Endothelial cell of umbilical vein (primary cell): ENCODE measurements around the gene RIPK4. TPM values are rescaled to one million over a fixed set of nuclear protein-coding genes. Genes with fewer than 3 reads are reported as not detected.

ENCODE experiments used
- BruUV-seq: library from RNA; stranded (reverse); fragments of 400-500 nt; replicated peaks from 2 replicates; lab custom pipeline; 2021; lab: Mats Ljungman, UMichigan
- CTCF ChIA-PET: fragments of 300-600, 350-600 bp; sonication (Branson Sonifier 250); formaldehyde crosslinking; loops from one replicate; lab custom pipeline; 2021; ENCODE audit warnings: antibody characterized with exemption, inconsistent platforms; lab: Charles Lee
- POLR2A ChIA-PET: fragments of 300-600, 350-600 bp; sonication (Branson Sonifier 250); formaldehyde crosslinking; loops from one replicate; lab custom pipeline; 2021; ENCODE audit warnings: antibody characterized with exemption, inconsistent platforms; lab: Charles Lee
- DNase-seq: peaks from one replicate; pipeline ENCODE4 v3.0.0-alpha.2; 2011; ENCODE audit warnings: low read depth, low spot score
- FAIRE-seq: peaks from 2 replicates; lab custom pipeline; 2011; peaks lifted over from hg19 to GRCh38; lab: Jason Lieb, UNC
- H2AFZ ChIP-seq: 2 replicates; pipeline ENCODE4 v1.6.0; 2012; ENCODE audit warnings: low read depth, low read length, control low read depth, inconsistent platforms
- H3K27ac ChIP-seq: 2 replicates; pipeline ENCODE4 v1.5.1; 2011; ENCODE audit warnings: low read depth, mild to moderate bottlenecking, control low read depth, low read length, moderate library complexity; ENCODE audit not compliant: insufficient read depth
- H3K27me3 ChIP-seq, 2 experiments: 2 replicates each; pipeline versions ENCODE4 v1.6.0 to v1.6.1; 2011; ENCODE audit warnings: low read length in 2 of 2, mixed read lengths in 1 of 2; ENCODE audit not compliant: control insufficient read depth in 2 of 2, insufficient read depth in 2 of 2
- H3K36me3 ChIP-seq, 2 experiments: 2 replicates in 1 of 2; 3 replicates in 1 of 2; pipeline ENCODE4 v1.5.1; 2011; ENCODE audit warnings: low read length in 2 of 2, mild to moderate bottlenecking in 1 of 2, moderate library complexity in 1 of 2; ENCODE audit not compliant: control insufficient read depth in 2 of 2, insufficient read depth in 2 of 2; ENCODE audit errors: extremely low read depth in 1 of 2
- H3K4me1 ChIP-seq: 3 replicates; pipeline ENCODE4 v1.5.1; 2011; ENCODE audit warnings: mild to moderate bottlenecking, low read length; ENCODE audit not compliant: control insufficient read depth, insufficient read depth; ENCODE audit errors: extremely low read depth
- H3K4me2 ChIP-seq: 2 replicates; pipeline ENCODE4 v1.6.1; 2011; ENCODE audit warnings: low read length, control low read depth, mixed read lengths; ENCODE audit not compliant: insufficient read depth
- H3K4me3 ChIP-seq, 3 experiments: fragments of 200-600 bp in 1 of 3; sonication (generic), shearing (Covaris generic) in 1 of 3; replicated peaks in 1 of 3; 2 replicates each; pipeline ENCODE4 v1.5.1; 2011 to 2016; ENCODE audit warnings: control low read depth in 3 of 3, low read length in 3 of 3, mild to moderate bottlenecking in 2 of 3, inconsistent platforms in 1 of 3, low read depth in 1 of 3, moderate library complexity in 1 of 3; ENCODE audit not compliant: insufficient read depth in 1 of 3
- H3K79me2 ChIP-seq: 2 replicates; pipeline ENCODE4 v1.6.0; 2012; ENCODE audit warnings: low read length, inconsistent platforms; ENCODE audit not compliant: control insufficient read depth, insufficient read depth
- H3K9ac ChIP-seq: replicated peaks from 2 replicates; pipeline ENCODE3; 2011; ENCODE audit warnings: low read length, control low read depth; ENCODE audit not compliant: insufficient read depth; ENCODE audit errors: extremely low read depth
- H3K9me1 ChIP-seq: replicated peaks from 3 replicates; pipeline ENCODE4 v1.6.0; 2011; ENCODE audit warnings: mild to moderate bottlenecking, low read length; ENCODE audit not compliant: control insufficient read depth, insufficient read depth; ENCODE audit errors: extremely low read depth
- H3K9me3 ChIP-seq: replicated peaks from 2 replicates; pipeline ENCODE4 v1.5.1; 2012; ENCODE audit warnings: low read length, inconsistent platforms; ENCODE audit not compliant: control insufficient read depth, insufficient read depth
- H4K20me1 ChIP-seq: replicated peaks from 2 replicates; pipeline ENCODE3; 2011; ENCODE audit warnings: mild to moderate bottlenecking, low read length; ENCODE audit not compliant: control insufficient read depth, insufficient read depth; ENCODE audit errors: extremely low read depth
- EZH2 ChIP-seq: IDR thresholded peaks from 2 replicates; pipeline ENCODE4 v1.6.1; 2012; ENCODE audit warnings: borderline replicate concordance, low read depth, mild to moderate bottlenecking, moderate library complexity, low read length, inconsistent platforms; ENCODE audit not compliant: severe bottlenecking
- GATA2 ChIP-seq: IDR thresholded peaks from 2 replicates; pipeline ENCODE4 v1.7.0; 2011; ENCODE audit warnings: low read depth, mild to moderate bottlenecking, moderate library complexity, mixed read lengths, low read length; ENCODE audit not compliant: insufficient read length, insufficient read depth
- POLR2A ChIP-seq: IDR thresholded peaks from 2 replicates; pipeline ENCODE4 v1.6.1; 2012; ENCODE audit warnings: low read depth, mild to moderate bottlenecking, control low read depth, low read length
- POLR2AphosphoS5 ChIP-seq: IDR thresholded peaks from 2 replicates; pipeline ENCODE4 v1.6.1; 2012; ENCODE audit warnings: low read depth, mild to moderate bottlenecking, control low read depth, low read length, moderate library complexity; ENCODE audit not compliant: insufficient read depth
- dilution Hi-C: fragments of 300-500 bp; cut with MboI; formaldehyde crosslinking; loops from one replicate; pipeline ENCODE4 v1.15.0; 2019; ENCODE audit warnings: low sequenced_read_pairs; ENCODE audit not compliant: extremely low pct_ligation_motif_present
- intact Hi-C: fragments of 100-400 bp; cut with micrococcal nuclease; formaldehyde crosslinking; loops from one replicate; pipeline ENCODE4 v1.10.0; 2022
- polyA plus RNA-seq, 4 experiments: library from polyadenylated mRNA; depleted of rRNA in 3 of 4; stranded (reverse) in 3 of 4; unstranded in 1 of 4; fragments of >200 nt; gene quantifications; 2 replicates each; pipeline versions ENCODE4 v1.2.1 to v1.2.3, GENCODE V29; 2011 to 2012; ENCODE audit warnings: missing spikeins in 1 of 4
- total RNA-seq: library from RNA; stranded (reverse); gene quantifications from 2 replicates; pipeline ENCODE4 v1.2.3, GENCODE V29; 2021

RIPK4 gene
- total and polyA plus RNA-seq, 2 donors (not counting 3 experiments of a cell fraction or from before 2014, with no cell fraction given), result not detected

DNA sequence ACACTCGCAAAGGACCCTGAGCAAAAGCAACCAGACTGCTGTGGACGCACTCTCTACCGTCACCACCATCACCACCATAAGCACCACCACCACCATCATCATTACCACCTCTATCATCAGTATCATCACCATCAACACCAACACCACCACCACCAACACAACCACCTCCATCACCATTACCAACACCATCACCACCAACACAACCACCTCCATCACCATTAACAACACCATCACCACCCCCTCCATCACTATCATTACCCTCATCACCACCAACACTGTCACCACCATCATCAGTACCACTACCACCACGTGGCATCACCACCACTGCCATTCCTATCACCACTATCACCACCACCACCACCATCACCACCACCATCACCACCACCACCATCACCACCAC is 38.8 kb upstream of the RIPK4 start:
- no peak for DNase-seq
- Histone ChIP-seq H3K27me3 (no peaks in the 10 kb centered on the region), H3K27ac (no peak overlapping the region), H3K79me2 (no peaks in the 10 kb centered on the region), H4K20me1 (no peaks in the 10 kb centered on the region), H3K9ac (no peak overlapping the region), H2AFZ (no peak overlapping the region), H3K4me1 (no peaks in the 10 kb centered on the region), H3K4me3 (no peak overlapping the region), H3K9me1 (no peaks in the 10 kb centered on the region), H3K9me3 (no peaks in the 10 kb centered on the region), H3K36me3 (peaks cover 0 to 15% of the 10 kb centered on the region in 2 experiments), H3K4me2 (no peak overlapping the region)
- CTCF ChIA-PET, result no interaction called here
- BruUV-seq, result no TSS peak
- TF ChIP-seq POLR2AphosphoS5 (no peak), GATA2 (no peak), EZH2 (no peak), POLR2A (no peak)
- intact Hi-C loops, result no loop called here
- POLR2A ChIA-PET, result no interaction called here
- dilution Hi-C loops, result no loop called here
- FAIRE-seq, result no peak

DNA sequence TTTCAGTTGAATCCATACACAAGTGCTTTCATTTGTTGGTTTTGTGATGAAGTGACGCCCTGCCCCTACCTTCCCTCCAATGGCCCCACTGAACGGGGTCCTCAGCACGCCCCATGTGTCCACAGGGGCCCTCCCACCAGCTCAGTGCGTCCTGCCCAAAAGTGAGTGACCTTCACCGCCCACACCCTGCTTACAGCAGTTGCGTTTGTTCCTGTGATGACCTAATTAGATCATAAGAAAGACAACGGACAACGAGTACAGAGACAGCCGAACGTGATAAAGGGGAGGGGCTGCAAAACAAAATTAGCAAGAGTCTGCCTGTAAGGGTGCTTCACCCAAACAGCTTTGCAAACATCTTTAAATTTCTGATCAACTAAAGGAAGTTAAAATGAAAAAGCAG is 38.2 kb upstream of the RIPK4 start:
- Histone ChIP-seq H3K4me2 (no peak overlapping the region), H3K27ac (no peak overlapping the region), H4K20me1 (no peaks in the 10 kb centered on the region), H3K79me2 (no peaks in the 10 kb centered on the region), H3K27me3 (no peaks in the 10 kb centered on the region), H3K9me3 (no peaks in the 10 kb centered on the region), H2AFZ (no peak overlapping the region), H3K36me3 (peaks cover 0 to 13% of the 10 kb centered on the region in 2 experiments), H3K4me3 (no peak overlapping the region), H3K4me1 (no peaks in the 10 kb centered on the region), H3K9me1 (no peaks in the 10 kb centered on the region), H3K9ac (no peak overlapping the region)
- no peak for TF ChIP-seq POLR2A
- CTCF ChIA-PET, result interaction anchor here (1.0 kb wide), 1 partner anchor 12 kb away, joined by 3 read pairs; no protein-coding TSS in a partner anchor
- no peak for FAIRE-seq
- intact Hi-C loops (no loop called here), dilution Hi-C loops (no loop called here)
- no TSS peak for BruUV-seq
- no peak for DNase-seq
- POLR2A ChIA-PET, result no interaction called here
